Cardiac muscle cell (in vitro differentiated cells and primary cell): ENCODE data around the gene FXYD1. TPM values are rescaled to one million over a fixed set of nuclear protein-coding genes. Genes with fewer than 3 reads are reported as not detected.

ENCODE experiments used
- DNase-seq, 2 donors: peaks; one replicate each; pipeline versions ENCODE4 v3.0.0 to v3.0.0-alpha.2; 2010 to 2017; ENCODE audit warnings: low read depth in 1 of 2, low spot score in 1 of 2
- H3K27ac ChIP-seq: fragments of 200-600 bp; sonication (generic); 2 replicates; pipeline ENCODE4 v1.5.1; 2016
- H3K27me3 ChIP-seq: fragments of 200-600 bp; sonication (generic); 2 replicates; pipeline ENCODE4 v1.6.0; 2016; ENCODE audit warnings: control low read depth
- H3K36me3 ChIP-seq: fragments of 200-600 bp; sonication (generic); 2 replicates; pipeline ENCODE4 v1.5.1; 2016; ENCODE audit warnings: control low read depth
- H3K4me1 ChIP-seq: fragments of 200-600 bp; sonication (generic); 2 replicates; pipeline ENCODE4 v1.8.1; 2017; ENCODE audit warnings: low read depth, mild to moderate bottlenecking, mixed run types
- H3K4me3 ChIP-seq: fragments of 200-600 bp; sonication (generic); 2 replicates; pipeline ENCODE4 v1.5.1; 2016; ENCODE audit warnings: mild to moderate bottlenecking
- H3K9me3 ChIP-seq: fragments of 200-600 bp; sonication (generic); 2 replicates; pipeline ENCODE4 v1.5.1; 2017; ENCODE audit warnings: low read depth, mild to moderate bottlenecking, control low read depth
- CTCF ChIP-seq: IDR thresholded peaks from 2 replicates; pipeline ENCODE4 v1.5.1; 2012; ENCODE audit warnings: low read depth, mild to moderate bottlenecking, low read length
- polyA plus RNA-seq: library from polyadenylated mRNA; unstranded; fragments of >200 nt; fragmentation: Nextera tagmentation; extraction: Ambion mirVana; gene quantifications from 2 replicates; pipeline ENCODE4 v1.2.1, GENCODE V29; 2016
- total RNA-seq: library from RNA; depleted of rRNA; stranded (reverse); fragments of >200 nt; gene quantifications from 2 replicates; pipeline ENCODE4 v1.2.3, GENCODE V29; 2016

Gene FXYD1
- total and polyA plus RNA-seq, 2 experiments from 2014 or later, result 154 to 314 TPM

- no peak for TF ChIP-seq CTCF
- Histone ChIP-seq H3K4me3 (no peak overlapping the region), H3K27ac (no peak overlapping the region), H3K9me3 (no peaks in the 10 kb centered on the region), H3K27me3 (no peaks in the 10 kb centered on the region), H3K36me3 (no peaks in the 10 kb centered on the region), H3K4me1 (no peaks in the 10 kb centered on the region)
- DNase-seq, result no peak
Measured at GRCh38 chr19:35167251-35168119, 28.9 kb downstream of the FXYD1 start.

DNA sequence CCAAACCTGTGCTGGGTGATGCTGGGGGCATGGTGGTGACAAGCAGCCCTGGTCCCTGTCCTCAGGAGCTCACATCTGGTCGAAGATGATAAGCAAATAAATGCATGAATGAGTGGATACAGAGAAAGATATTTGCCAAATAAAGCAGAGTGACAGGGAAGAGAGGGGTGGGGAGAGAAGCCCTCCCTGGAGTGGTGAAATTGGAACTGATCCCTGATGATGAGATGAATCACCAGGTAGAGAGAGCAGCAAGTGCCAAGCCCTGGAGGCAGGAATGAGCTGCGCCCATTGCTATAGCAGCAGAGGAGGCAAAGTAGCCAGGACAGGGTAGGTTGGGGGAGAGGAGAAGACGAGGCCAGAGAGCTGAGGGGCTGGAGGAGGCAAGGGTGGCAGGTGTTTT, 29.6 kb downstream of the FXYD1 start:
- no peaks in the 10 kb centered on the region for H3K4me1 ChIP-seq
- no peaks in the 10 kb centered on the region for H3K27me3 ChIP-seq
- no peaks in the 10 kb centered on the region for H3K36me3 ChIP-seq
- no peak overlapping the region for H3K4me3 ChIP-seq
- H3K9me3 ChIP-seq, result no peaks in the 10 kb centered on the region
- no peak overlapping the region for H3K27ac ChIP-seq
- DNase-seq, result no peak
- no peak for TF ChIP-seq CTCF

DNA sequence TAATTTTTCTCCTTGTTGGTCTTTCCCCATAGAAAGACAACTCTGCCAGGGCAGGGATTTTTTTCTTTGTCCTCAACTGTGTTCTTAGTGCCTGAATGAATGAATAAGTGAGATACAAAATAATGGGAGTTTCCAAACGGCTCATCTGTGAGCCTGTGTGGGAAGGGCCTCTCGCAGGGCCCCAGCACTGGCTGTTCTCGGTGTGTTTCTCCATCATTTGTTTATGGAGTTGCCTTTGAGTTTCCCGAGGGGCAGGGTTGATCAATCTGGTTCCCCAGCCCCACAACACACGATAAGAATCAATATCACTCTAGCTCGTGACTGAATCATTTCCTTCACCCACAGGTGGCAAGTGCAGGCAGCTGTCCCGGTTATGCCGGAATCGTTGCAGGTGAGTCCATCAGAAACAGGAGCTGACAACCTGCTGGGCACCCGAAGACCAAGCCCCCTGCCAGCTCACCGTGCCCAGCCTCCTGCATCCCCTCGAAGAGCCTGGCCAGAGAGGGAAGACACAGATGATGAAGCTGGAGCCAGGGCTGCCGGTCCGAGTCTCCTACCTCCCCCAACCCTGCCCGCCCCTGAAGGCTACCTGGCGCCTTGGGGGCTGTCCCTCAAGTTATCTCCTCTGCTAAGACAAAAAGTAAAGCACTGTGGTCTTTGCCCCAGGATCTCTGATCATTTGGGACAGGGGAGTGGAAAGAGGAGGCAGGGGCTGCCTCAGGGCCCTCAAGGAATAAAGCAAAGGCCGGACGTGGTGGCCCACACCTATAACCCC, 30.8 kb downstream of the FXYD1 start:
- Histone ChIP-seq H3K36me3 (no peaks in the 10 kb centered on the region), H3K9me3 (no peaks in the 10 kb centered on the region), H3K4me3 (no peak overlapping the region), H3K27me3 (no peaks in the 10 kb centered on the region), H3K27ac (no peak overlapping the region), H3K4me1 (no peaks in the 10 kb centered on the region)
- no peak for DNase-seq
- TF ChIP-seq CTCF, result no peak

DNA sequence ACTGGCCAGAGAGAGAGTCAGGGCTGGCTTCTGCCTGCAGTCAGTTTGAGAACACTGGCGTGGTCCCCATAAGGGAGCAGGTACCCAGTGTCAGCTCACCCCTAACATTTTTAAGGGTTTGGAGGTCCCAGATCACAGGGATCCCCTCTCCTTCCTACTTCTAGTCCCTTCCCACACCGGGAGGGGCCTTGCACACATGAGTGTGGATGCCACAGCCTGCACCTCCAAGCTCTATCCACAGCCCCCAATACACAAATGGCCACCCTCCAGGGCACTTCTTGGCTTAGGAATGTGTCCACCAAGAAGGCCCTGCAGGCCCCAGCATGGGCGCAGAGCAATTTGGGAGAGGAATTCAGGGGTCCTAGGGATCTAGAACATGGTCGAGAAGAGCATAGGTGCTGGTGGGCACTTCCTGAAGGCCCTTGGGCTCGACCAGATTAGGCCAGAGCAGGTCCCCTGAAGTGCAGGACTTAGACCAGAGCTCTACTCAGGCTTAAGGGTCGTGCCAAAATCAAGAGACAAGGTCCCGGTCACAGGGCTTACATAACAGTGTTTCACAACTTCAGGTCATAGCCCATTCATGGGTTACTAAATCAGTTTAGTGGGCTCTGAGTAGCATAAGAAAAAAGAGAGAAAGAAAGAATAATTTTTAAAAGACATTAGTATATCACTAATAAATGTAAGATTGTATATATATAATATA, 31.9 kb downstream of the FXYD1 start:
- peak in 1 of 2 donors; percentile 42 for DNase-seq
- Histone ChIP-seq H3K9me3 (no peaks in the 10 kb centered on the region), H3K36me3 (no peaks in the 10 kb centered on the region), H3K4me1 (no peaks in the 10 kb centered on the region), H3K27me3 (no peaks in the 10 kb centered on the region), H3K4me3 (no peak overlapping the region), H3K27ac (no peak overlapping the region)
- TF ChIP-seq CTCF, result no peak

GRCh38 chr19:35171730-35172129, 33.1 kb downstream of the FXYD1 start:
- TF ChIP-seq CTCF, result no peak
- Histone ChIP-seq H3K4me1 (no peaks in the 10 kb centered on the region), H3K9me3 (no peaks in the 10 kb centered on the region), H3K36me3 (no peaks in the 10 kb centered on the region), H3K4me3 (no peak overlapping the region), H3K27me3 (no peaks in the 10 kb centered on the region), H3K27ac (no peak overlapping the region)
- no peak for DNase-seq
